Body of pancreas (tissue), 4 donors: ENCODE data around the gene GNB1. TPM values are rescaled to one million over a fixed set of nuclear protein-coding genes. Genes with fewer than 3 reads are reported as not detected.
A peak's percentile ranks its signal among the peaks of the same experiment; 100 is the strongest.

Source experiments
- ATAC-seq: fragments of 150-250 bp; one replicate; pipeline ENCODE4 v1.9.1; 2016
- DNase-seq, 4 donors: peaks; one replicate each; pipeline ENCODE4 v3.0.0-alpha.2; 2019
- H3K27ac ChIP-seq, 4 donors: fragments of 200-600 bp; sonication (generic); 1 replicate in 3 of 4; 2 replicates in 1 of 4; pipeline versions ENCODE4 v1.5.1 to v1.6.1; 2016 to 2019; ENCODE audit warnings: mild to moderate bottlenecking in 1 of 4, mixed read lengths in 1 of 4, moderate library complexity in 1 of 4
- H3K27me3 ChIP-seq, 2 donors: fragments of 200-600 bp; sonication (generic); one replicate each; pipeline ENCODE4 v1.6.0; 2016; ENCODE audit warnings: mild to moderate bottlenecking in 1 of 2
- H3K36me3 ChIP-seq, 2 donors: fragments of 200-600 bp; sonication (generic); replicated peaks in 1 of 2; 2 replicates each; pipeline ENCODE4 v1.5.1; 2016; ENCODE audit warnings: low read depth in 2 of 2; ENCODE audit not compliant: insufficient read depth in 1 of 2
- H3K4me1 ChIP-seq: fragments of 200-600 bp; sonication (generic); one replicate; pipeline ENCODE4 v1.6.0; 2016
- H3K4me3 ChIP-seq, 2 donors: fragments of 200-600 bp; sonication (generic); 1 replicate in 1 of 2; 2 replicates in 1 of 2; pipeline ENCODE4 v1.5.1; 2016 to 2019
- H3K9me3 ChIP-seq, 3 donors: fragments of 200-600 bp; sonication (generic); 1 replicate in 2 of 3; 2 replicates in 1 of 3; pipeline ENCODE4 v1.5.1; 2016
- CTCF ChIP-seq, 7 experiments: fragments of 450-650 bp in 4 of 7; fragments of 200-600 bp in 3 of 7; sonication (generic) in 3 of 7; IDR thresholded peaks; one replicate each; pipeline ENCODE4 v1.5.1; 2016 to 2019; ENCODE audit warnings: antibody characterized with exemption in 7 of 7
- POLR2A ChIP-seq, 3 donors: fragments of 450-650 bp; IDR thresholded peaks; one replicate each; pipeline ENCODE4 v1.6.1; 2016; ENCODE audit warnings: antibody characterized with exemption in 3 of 3, mild to moderate bottlenecking in 2 of 3
- WGBS, 2 donors: methylation state at CpG; one replicate each; pipeline ENCODE4 v1.1.5; 2017; 5-methylcytosine and 5-hydroxymethylcytosine counted together
- intact Hi-C: fragments of 100-400 bp; cut with DNase I; formaldehyde crosslinking; loops from one replicate; pipeline ENCODE4 v1.15.1; 2023
- total RNA-seq, 2 donors: library from RNA; depleted of rRNA; stranded (reverse); fragments of >200 nt; gene quantifications; one replicate each; pipeline ENCODE4 v1.1.0, GENCODE V29; 2016

Gene GNB1
- total RNA-seq, 2 donors from 2014 or later: 71.3 to 79.1 TPM

DNA sequence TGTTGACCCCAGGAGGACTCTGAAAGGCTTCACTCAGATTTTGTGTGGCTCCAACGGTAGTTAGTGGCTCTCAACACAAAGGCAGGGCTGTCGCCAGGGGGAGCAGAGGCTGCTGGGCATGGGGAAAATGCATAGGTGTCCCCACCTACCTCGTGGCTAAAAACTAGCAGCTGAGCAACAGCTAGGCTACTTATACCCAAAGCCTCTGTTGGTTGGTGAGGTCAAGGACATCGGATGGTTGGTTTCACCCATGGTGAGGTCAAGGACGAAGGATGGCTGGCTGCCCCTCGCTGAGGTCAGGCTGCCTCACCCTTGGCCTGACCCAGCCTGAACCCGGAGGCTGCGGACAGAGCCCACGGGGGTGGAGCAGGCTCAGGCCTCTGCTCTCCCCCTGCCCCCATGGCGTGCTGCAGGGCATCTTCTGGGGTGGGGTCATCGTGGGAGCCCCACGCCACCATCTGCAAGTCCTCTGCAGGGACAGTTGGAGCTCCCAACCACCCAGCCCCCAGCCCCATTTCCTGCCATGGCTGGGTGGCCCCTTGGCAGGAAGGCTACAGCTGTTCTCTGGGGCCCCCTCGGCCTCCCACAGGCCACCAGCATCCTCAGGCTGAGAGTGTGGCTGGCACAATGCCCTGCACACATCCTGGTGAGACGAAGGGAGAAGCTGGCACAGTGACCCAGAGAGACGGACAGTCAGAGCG is 8.5 kb upstream of the GNB1 start:
- ATAC-seq (no peak), DNase-seq (peak in 1 of 4 donors; percentile 30)
- TF ChIP-seq CTCF (IDR thresholded peaks at IDR 0.05) (no peak), POLR2A (IDR thresholded peaks at IDR 0.05) (no peak)
- peaks cover 17% of the 10 kb centered on the region for H3K4me1 ChIP-seq
- no peak overlapping the region for H3K27ac ChIP-seq
- H3K27me3 ChIP-seq: no peaks in the 10 kb centered on the region
- H3K36me3 ChIP-seq: no peaks in the 10 kb centered on the region
- no peaks in the 10 kb centered on the region for H3K9me3 ChIP-seq
- no peak overlapping the region for H3K4me3 ChIP-seq
- intact Hi-C loops: no loop called here
- 47 to 51% methylated on average over 5 to 16 of the region's 16 CpGs for WGBS, 2 donors

GRCh38 chr1:1898246-1898933 is 7.5 kb upstream of the GNB1 start:
- ATAC-seq (no peak), DNase-seq (no peak)
- no peak overlapping the region for H3K27ac ChIP-seq
- H3K4me3 ChIP-seq: no peak overlapping the region
- no peaks in the 10 kb centered on the region for H3K27me3 ChIP-seq
- TF ChIP-seq CTCF (IDR thresholded peaks at IDR 0.05) (peak in 1 of 7 experiments; percentile 23), POLR2A (IDR thresholded peaks at IDR 0.05) (no peak)
- WGBS, 2 donors: 77 to 79% methylated on average over 5 to 6 of the region's 6 CpGs
- H3K36me3 ChIP-seq: no peaks in the 10 kb centered on the region
- intact Hi-C loops: no loop called here
- peaks cover 23% of the 10 kb centered on the region for H3K4me1 ChIP-seq
- no peaks in the 10 kb centered on the region for H3K9me3 ChIP-seq

- Histone ChIP-seq H3K9me3 (no peaks in the 10 kb centered on the region), H3K4me1 (peaks cover 36% of the 10 kb centered on the region), H3K27me3 (no peaks in the 10 kb centered on the region), H3K36me3 (no peaks in the 10 kb centered on the region), H3K4me3 (no peak overlapping the region), H3K27ac (no peak overlapping the region)
- intact Hi-C loops: no loop called here
- ATAC-seq (no peak), DNase-seq (no peak)
- TF ChIP-seq CTCF (IDR thresholded peaks at IDR 0.05): no peak
- no peak for TF ChIP-seq POLR2A (IDR thresholded peaks at IDR 0.05)
- WGBS, 2 donors: 65 to 68% methylated on average over 4 to 14 of the region's 14 CpGs
Observed at GRCh38 chr1:1895456-1896336, 4.8 kb upstream of the GNB1 start.

DNA sequence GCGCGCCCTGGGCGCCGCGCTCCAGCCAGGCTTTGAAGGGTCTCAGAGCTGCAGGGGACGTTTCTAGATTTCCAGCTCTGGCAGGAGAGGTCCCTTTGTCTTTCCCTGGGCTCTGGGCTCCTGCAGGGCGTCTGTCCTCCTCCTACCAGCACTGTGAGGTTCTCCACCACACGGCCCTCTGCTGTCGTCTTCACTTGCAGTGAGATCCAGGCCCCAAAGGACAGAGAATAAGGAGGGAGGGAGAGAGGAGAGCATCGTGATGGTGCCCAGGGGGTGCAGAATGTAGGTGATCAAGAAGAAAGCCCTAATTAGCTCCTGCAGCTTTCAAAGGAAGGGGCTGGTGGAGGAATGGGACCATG is 4.2 kb upstream of the GNB1 start:
- Histone ChIP-seq H3K9me3 (no peaks in the 10 kb centered on the region), H3K27ac (peak overlapping the region in 1 of 4 donors; percentile 12), H3K27me3 (no peaks in the 10 kb centered on the region), H3K36me3 (no peaks in the 10 kb centered on the region), H3K4me1 (peaks cover 36% of the 10 kb centered on the region), H3K4me3 (no peak overlapping the region)
- ATAC-seq (no peak), DNase-seq (no peak)
- intact Hi-C loops: no loop called here
- no peak for TF ChIP-seq POLR2A (IDR thresholded peaks at IDR 0.05)
- no peak for TF ChIP-seq CTCF (IDR thresholded peaks at IDR 0.05)
- WGBS, 2 donors: 18 to 38% methylated on average over 4 to 10 of the region's 10 CpGs
